Measurements from ENCODE around the gene CCL7. TPM values are rescaled to one million over a fixed set of nuclear protein-coding genes. Genes with fewer than 3 reads are reported as not detected.
A peak's percentile ranks its signal among the peaks of the same experiment; 100 is the strongest.

Gene CCL7
- total and polyA plus RNA-seq, 8 donors, result not detected

GRCh38 chr17:34254651-34255380, 15.2 kb upstream of the CCL7 start, which contains the start of gene CCL2:
TSS of gene CCL2 (plus strand) at chr17:34255285. CDS start at chr17:34255350, 65 bp downstream.
- intact Hi-C loops (cut with DNase I), result no loop called here
- Histone ChIP-seq H3K4me3 (peak within 1 kb of the TSS in 3 of 4 donors; percentile 5 to 42 (median 8)), H3K9me3 (no peaks in the 10 kb centered on the region), H3K27me3 (no peaks in the 10 kb centered on the region), H3K4me1 (peaks cover 0 to 42% (median 12%) of the 10 kb centered on the region in 3 donors), H3K36me3 (no peaks in the 10 kb centered on the region), H3K27ac (peak within 1 kb of the TSS; percentile 35 to 75 (median 53))
- no peak for TF ChIP-seq CTCF (IDR thresholded peaks at IDR 0.05)
- peak in 3 of 6 donors; percentile 30 to 45 (median 40) for DNase-seq
- WGBS, 2 donors, result 6% methylated on average over 11 of the region's 11 CpGs
- FAIRE-seq, result peak; percentile 13
- ATAC-seq, result peak in 3 of 4 donors; percentile 59 to 64 (median 61)

GRCh38 chr17:34255381-34255732, 14.7 kb upstream of the CCL7 start:
- H3K9me3 ChIP-seq, result no peaks in the 10 kb centered on the region
- no peak for FAIRE-seq
- no peaks in the 10 kb centered on the region for H3K36me3 ChIP-seq
- no peak for TF ChIP-seq CTCF (IDR thresholded peaks at IDR 0.05)
- peak overlapping the region in 3 of 4 donors; percentile 5 to 42 (median 8) for H3K4me3 ChIP-seq
- H3K27me3 ChIP-seq, result no peaks in the 10 kb centered on the region
- ATAC-seq, result no peak
- intact Hi-C loops (cut with DNase I), result no loop called here
- no peak for DNase-seq
- WGBS, 2 donors, result 28 to 31% methylated on average over 5 of the region's 5 CpGs
- H3K27ac ChIP-seq, result peak overlapping the region in 3 of 4 donors; percentile 38 to 75 (median 68)
- H3K4me1 ChIP-seq, result peaks cover 0 to 38% (median 12%) of the 10 kb centered on the region in 3 donors

- H3K36me3 ChIP-seq, result no peaks in the 10 kb centered on the region
- TF ChIP-seq CTCF (IDR thresholded peaks at IDR 0.05), result no peak
- ATAC-seq (no peak), FAIRE-seq (no peak), DNase-seq (no peak)
- WGBS, 2 donors, result 63 to 65% methylated on average over 1 of the region's 1 CpG
- no peaks in the 10 kb centered on the region for H3K27me3 ChIP-seq
- H3K4me1 ChIP-seq, result peaks cover 0 to 35% (median 12%) of the 10 kb centered on the region in 3 donors
- H3K9me3 ChIP-seq, result no peaks in the 10 kb centered on the region
- H3K4me3 ChIP-seq, result peak overlapping the region in 2 of 4 donors; percentile 8 to 42
- peak overlapping the region in 2 of 4 donors; percentile 68 to 75 for H3K27ac ChIP-seq
- intact Hi-C loops (cut with DNase I), result no loop called here
Measured at GRCh38 chr17:34255841-34256240, 14.2 kb upstream of the CCL7 start.

- H3K36me3 ChIP-seq, result no peaks in the 10 kb centered on the region
- 56 to 70% methylated on average over 5 of the region's 5 CpGs for WGBS, 2 donors
- no peaks in the 10 kb centered on the region for H3K9me3 ChIP-seq
- peak overlapping the region in 1 of 4 donors; percentile 42 for H3K4me3 ChIP-seq
- peaks cover 0 to 22% (median 12%) of the 10 kb centered on the region in 3 donors for H3K4me1 ChIP-seq
- H3K27ac ChIP-seq, result no peak overlapping the region
- TF ChIP-seq CTCF (IDR thresholded peaks at IDR 0.05), result no peak
- FAIRE-seq (no peak), DNase-seq (no peak), ATAC-seq (no peak)
- H3K27me3 ChIP-seq, result no peaks in the 10 kb centered on the region
- intact Hi-C loops (cut with DNase I), result no loop called here
Measured at GRCh38 chr17:34257299-34257985, 12.6 kb upstream of the CCL7 start.

Data from pancreas (tissue), 10 donors.